PC-3 (cell line): Measurements from ENCODE around the gene PHETA1.

Experiments used
- EZH2 ChIP-seq: fragments of 300-600 bp; sonication (generic); IDR thresholded peaks from one replicate; pipeline ENCODE4 v1.6.1; 2017; ENCODE audit warnings: antibody characterized with exemption, mild to moderate bottlenecking, low read length; ENCODE audit not compliant: unreplicated experiment
- TF ChIP-seq, protein P1 (sequence below): fragments of 300-600 bp; sonication (generic); conservative IDR thresholded peaks from 2 replicates; pipeline ENCODE4 v1.5.1; 2017; ENCODE audit warnings: antibody characterized with exemption, low read depth, mild to moderate bottlenecking, low read length

DNA sequence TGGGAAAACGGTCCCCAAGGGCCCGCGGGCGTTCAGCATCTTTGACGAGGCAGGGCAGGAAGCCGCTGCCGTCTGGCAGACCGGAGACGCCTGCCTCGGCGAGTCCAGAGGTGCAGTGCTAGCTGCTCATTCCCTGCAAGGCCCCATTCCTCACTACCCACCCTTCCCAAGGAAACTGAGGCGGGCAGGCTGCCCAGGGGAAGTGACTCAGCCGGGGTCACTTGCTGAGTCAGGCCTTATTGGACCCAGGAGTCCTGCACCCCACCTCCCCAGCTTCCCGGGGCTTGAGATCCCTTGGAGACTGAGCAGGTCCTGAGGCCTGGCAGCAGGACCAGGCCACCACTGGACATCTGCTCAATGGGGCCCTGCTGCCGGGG lies 40.5 kb upstream of the PHETA1 start:
- TF ChIP-seq, protein P1, sequence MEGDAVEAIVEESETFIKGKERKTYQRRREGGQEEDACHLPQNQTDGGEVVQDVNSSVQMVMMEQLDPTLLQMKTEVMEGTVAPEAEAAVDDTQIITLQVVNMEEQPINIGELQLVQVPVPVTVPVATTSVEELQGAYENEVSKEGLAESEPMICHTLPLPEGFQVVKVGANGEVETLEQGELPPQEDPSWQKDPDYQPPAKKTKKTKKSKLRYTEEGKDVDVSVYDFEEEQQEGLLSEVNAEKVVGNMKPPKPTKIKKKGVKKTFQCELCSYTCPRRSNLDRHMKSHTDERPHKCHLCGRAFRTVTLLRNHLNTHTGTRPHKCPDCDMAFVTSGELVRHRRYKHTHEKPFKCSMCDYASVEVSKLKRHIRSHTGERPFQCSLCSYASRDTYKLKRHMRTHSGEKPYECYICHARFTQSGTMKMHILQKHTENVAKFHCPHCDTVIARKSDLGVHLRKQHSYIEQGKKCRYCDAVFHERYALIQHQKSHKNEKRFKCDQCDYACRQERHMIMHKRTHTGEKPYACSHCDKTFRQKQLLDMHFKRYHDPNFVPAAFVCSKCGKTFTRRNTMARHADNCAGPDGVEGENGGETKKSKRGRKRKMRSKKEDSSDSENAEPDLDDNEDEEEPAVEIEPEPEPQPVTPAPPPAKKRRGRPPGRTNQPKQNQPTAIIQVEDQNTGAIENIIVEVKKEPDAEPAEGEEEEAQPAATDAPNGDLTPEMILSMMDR, result no peak
- no peak for TF ChIP-seq EZH2
